Tongue (tissue), 2 donors: ENCODE results near the gene MMGT1. TPM values are rescaled to one million over a fixed set of nuclear protein-coding genes. Genes with fewer than 3 reads are reported as not detected.
"Not testable (repeated sequence)": the region's sequence is repeated elsewhere in the genome, so short reads cannot be mapped to it uniquely, and the experiment has no call there.

Experiments used
- DNase-seq: peaks from one replicate; pipeline ENCODE4 v3.0.0-alpha.2; 2015
- total RNA-seq: library from RNA; depleted of rRNA; stranded (reverse); fragments of >200 nt; gene quantifications from one replicate; pipeline ENCODE4 v1.2.3, GENCODE V29; 2014

Gene MMGT1
- total RNA-seq, 1 donor from 2014 or later: 22.6 TPM

- DNase-seq: no peak
Observed at GRCh38 chrX:135923353-135923752, 50.4 kb downstream of the MMGT1 start.

GRCh38 chrX:135920516-135920915 lies 53.3 kb downstream of the MMGT1 start:
- not testable (repeated sequence) for DNase-seq

GRCh38 chrX:135914404-135914803 lies 59.4 kb downstream of the MMGT1 start:
- no peak for DNase-seq

Other genes with a start within 250 kb of the MMGT1 start
- not detected for gene CT45A3, start 205.8 kb downstream of the MMGT1 start, total RNA-seq
- not detected for gene CT45A5, start 188.5 kb downstream of the MMGT1 start, total RNA-seq
- not detected for gene CT45A6, start 171.2 kb downstream of the MMGT1 start, total RNA-seq
- not detected for gene CT45A2, start 154.0 kb downstream of the MMGT1 start, total RNA-seq
- gene CT45A7, start 136.7 kb downstream of the MMGT1 start, total RNA-seq: not detected
- gene CT45A8, start 119.5 kb downstream of the MMGT1 start, total RNA-seq: not detected
- gene CT45A9, start 102.2 kb downstream of the MMGT1 start, total RNA-seq: not detected
- gene CT45A10, start 80.5 kb downstream of the MMGT1 start, total RNA-seq: not detected
- not detected for gene SAGE1, start 80.3 kb downstream of the MMGT1 start, total RNA-seq
- gene SLC9A6, start 11.4 kb upstream of the MMGT1 start, total RNA-seq: 17.2 TPM
- gene FHL1, start 173.5 kb upstream of the MMGT1 start, total RNA-seq: 2,906 TPM